HCT116 (cell line): ENCODE measurements around the gene PLAC9. TPM values are rescaled to one million over a fixed set of nuclear protein-coding genes. Genes with fewer than 3 reads are reported as not detected.

Source experiments
- ATAC-seq: fragments of 200-7000 bp; cut with Tn5 transposase; 2 replicates; pipeline ENCODE4 v1.9.1; 2020; ENCODE audit warnings: mild to moderate bottlenecking, moderate library complexity
- BruUV-seq: library from RNA; stranded (reverse); fragments of 400-500 nt; replicated peaks from 2 replicates; lab custom pipeline; 2021; lab: Mats Ljungman, UMichigan
- CTCF ChIA-PET: fragments of 300-600 bp; sonication (Branson Sonifier 250); formaldehyde crosslinking; loops from one replicate; lab custom pipeline; 2021; ENCODE audit warnings: antibody characterized with exemption; lab: Charles Lee
- POLR2A ChIA-PET: fragments of 300-600, 350-600 bp; sonication (Branson Sonifier 250); formaldehyde crosslinking; loops from one replicate; lab custom pipeline; 2021; ENCODE audit warnings: antibody characterized with exemption; lab: Charles Lee
- RAD21 ChIA-PET, 2 experiments: fragments of 300-600 bp; sonication (Branson Sonifier 250); formaldehyde crosslinking; loops; one replicate each; lab custom pipeline; 2023; ENCODE audit warnings: low total read pairs in 2 of 2; ENCODE audit not compliant: uncharacterized antibody in 2 of 2, unreplicated experiment in 2 of 2, low non-redundant PET in 1 of 2; lab: Charles Lee
- DNase-seq: peaks from one replicate; pipeline ENCODE4 v3.0.0-alpha.2; 2010; ENCODE audit warnings: low read depth, low spot score
- H2AFZ ChIP-seq: fragments of 200-600 bp; shearing (Covaris generic), sonication (generic); 2 replicates; pipeline ENCODE4 v1.6.1; 2017; ENCODE audit warnings: low read depth, mixed run types, mixed read lengths, antibody characterized with exemption, low read length; ENCODE audit not compliant: poor library complexity, severe bottlenecking
- H3K27ac ChIP-seq: 2 replicates; pipeline ENCODE4 v1.5.1; 2012; ENCODE audit warnings: low read depth, low read length
- H3K27me3 ChIP-seq: fragments of 200-600 bp; sonication (generic); 2 replicates; pipeline ENCODE4 v1.6.1; 2016; ENCODE audit warnings: mixed run types, low read length, mixed read lengths; ENCODE audit not compliant: insufficient read depth
- H3K36me3 ChIP-seq, 2 experiments: fragments of 200-500 bp in 1 of 2; fragments of 200-600 bp in 1 of 2; sonication (Bioruptor generic) in 1 of 2; sonication (generic) in 1 of 2; 2 replicates each; pipeline versions ENCODE4 v1.5.1 to v1.6.1; 2014 to 2016; ENCODE audit warnings: low read length in 2 of 2, inconsistent platforms in 1 of 2, mixed read lengths in 1 of 2, mixed run types in 1 of 2; ENCODE audit not compliant: insufficient read depth in 2 of 2, control insufficient read depth in 1 of 2
- H3K4me1 ChIP-seq, 2 experiments: fragments of 200-600 bp in 1 of 2; sonication (generic) in 1 of 2; 2 replicates each; pipeline versions ENCODE4 v1.5.1 to v1.6.1; 2012 to 2017; ENCODE audit warnings: low read length in 2 of 2, inconsistent platforms in 1 of 2, mild to moderate bottlenecking in 1 of 2, mixed read lengths in 1 of 2, mixed run types in 1 of 2, moderate library complexity in 1 of 2; ENCODE audit not compliant: insufficient read depth in 2 of 2, control insufficient read depth in 1 of 2
- H3K4me2 ChIP-seq: fragments of 200-600 bp; sonication (generic); 2 replicates; pipeline ENCODE4 v1.6.1; 2017; ENCODE audit warnings: mixed run types, low read length, mixed read lengths
- H3K4me3 ChIP-seq, 2 experiments: fragments of 200-600 bp in 1 of 2; sonication (generic) in 1 of 2; replicated peaks in 1 of 2; 2 replicates each; pipeline ENCODE4 v1.5.1; 2011 to 2016; ENCODE audit warnings: low read length in 2 of 2, control low read depth in 1 of 2, low read depth in 1 of 2, mild to moderate bottlenecking in 1 of 2, mixed read lengths in 1 of 2, mixed run types in 1 of 2
- H3K79me2 ChIP-seq: fragments of 200-600 bp; sonication (generic); 2 replicates; pipeline ENCODE4 v1.6.1; 2017; ENCODE audit warnings: mild to moderate bottlenecking, mixed run types, low read length, moderate library complexity, mixed read lengths; ENCODE audit not compliant: insufficient read depth
- H3K9ac ChIP-seq: fragments of 200-600 bp; sonication (generic); 2 replicates; pipeline ENCODE4 v1.6.1; 2016; ENCODE audit warnings: low read length, mixed read lengths
- H3K9me2 ChIP-seq: fragments of 200-600 bp; sonication (generic), shearing (Covaris generic); 2 replicates; pipeline ENCODE4 v1.6.1; 2017; ENCODE audit warnings: mixed run types, mild to moderate bottlenecking, moderate library complexity; ENCODE audit not compliant: insufficient read depth
- H3K9me3 ChIP-seq, 2 experiments: fragments of 200-500 bp in 1 of 2; fragments of 200-600 bp in 1 of 2; sonication (Bioruptor generic) in 1 of 2; sonication (generic) in 1 of 2; 2 replicates each; pipeline ENCODE4 v1.6.1; 2014 to 2017; ENCODE audit warnings: low read length in 2 of 2, mixed read lengths in 2 of 2, inconsistent platforms in 1 of 2, low read depth in 1 of 2, mild to moderate bottlenecking in 1 of 2, mixed run types in 1 of 2, moderate library complexity in 1 of 2; ENCODE audit not compliant: control insufficient read depth in 1 of 2, insufficient read depth in 1 of 2
- H4K20me1 ChIP-seq: fragments of 200-600 bp; sonication (generic), shearing (Covaris generic); 2 replicates; pipeline ENCODE4 v1.6.1; 2017; ENCODE audit warnings: mixed run types, mild to moderate bottlenecking, moderate library complexity; ENCODE audit not compliant: insufficient read depth
- CBX3 ChIP-seq: IDR thresholded peaks from 2 replicates; pipeline ENCODE4 v1.6.1; 2012; ENCODE audit warnings: low read depth
- EZH2phosphoT487 ChIP-seq: fragments of 200-600 bp; IDR thresholded peaks from 2 replicates; pipeline ENCODE4 v1.6.1; 2018; ENCODE audit warnings: antibody characterized with exemption, borderline replicate concordance
- FOSL1 ChIP-seq: IDR thresholded peaks from 2 replicates; pipeline ENCODE4 v1.6.1; 2012; ENCODE audit warnings: low read depth
- JUND ChIP-seq: IDR thresholded peaks from 2 replicates; pipeline ENCODE4 v1.6.1; 2012
- MAX ChIP-seq: IDR thresholded peaks from 2 replicates; pipeline ENCODE4 v1.6.1; 2012
- RAD21 ChIP-seq: IDR thresholded peaks from 2 replicates; pipeline ENCODE4 v1.6.1; 2012; ENCODE audit warnings: low read depth, mild to moderate bottlenecking
- SP1 ChIP-seq: IDR thresholded peaks from 2 replicates; pipeline ENCODE4 v1.6.1; 2012; ENCODE audit warnings: low read depth
- SRF ChIP-seq: IDR thresholded peaks from 2 replicates; pipeline ENCODE4 v1.6.1; 2012; ENCODE audit warnings: low read depth
- YY1 ChIP-seq: IDR thresholded peaks from 2 replicates; pipeline ENCODE4 v1.6.1; 2011; ENCODE audit warnings: low read length, low read depth, moderate library complexity, mild to moderate bottlenecking; ENCODE audit not compliant: insufficient replicate concordance; ENCODE audit errors: extremely low read depth
- ZFX ChIP-seq: fragments of 450-650 bp; IDR thresholded peaks from 2 replicates; pipeline ENCODE4 v1.6.1; 2017
- ZNF274 ChIP-seq: fragments of 200-500 bp; sonication (Bioruptor generic); IDR thresholded peaks from 2 replicates; pipeline ENCODE4 v1.6.1; 2014; ENCODE audit warnings: mild to moderate bottlenecking, low read depth, low read length, inconsistent platforms
- intact Hi-C: fragments of 100-400 bp; cut with micrococcal nuclease; formaldehyde crosslinking; loops from 2 replicates; pipeline ENCODE4 v1.10.0; 2022
- total RNA-seq: library from RNA; stranded (reverse); gene quantifications from one replicate; pipeline ENCODE4 v1.2.1, GENCODE V29; 2021; ENCODE audit not compliant: unreplicated experiment
- TF ChIP-seq, protein P1 (sequence below): IDR thresholded peaks from 2 replicates; pipeline ENCODE4 v1.6.1; 2012; ENCODE audit warnings: low read depth
- TF ChIP-seq, protein P2 (sequence below): IDR thresholded peaks from 2 replicates; pipeline ENCODE4 v1.6.1; 2012
- TF ChIP-seq, protein P3 (sequence below): IDR thresholded peaks from 2 replicates; pipeline ENCODE4 v1.6.1; 2011; ENCODE audit warnings: mild to moderate bottlenecking, low read length, moderate library complexity; ENCODE audit not compliant: insufficient replicate concordance; ENCODE audit errors: extremely low read depth

The PLAC9 gene
- total RNA-seq, 1 experiment from 2014 or later: not detected

DNA sequence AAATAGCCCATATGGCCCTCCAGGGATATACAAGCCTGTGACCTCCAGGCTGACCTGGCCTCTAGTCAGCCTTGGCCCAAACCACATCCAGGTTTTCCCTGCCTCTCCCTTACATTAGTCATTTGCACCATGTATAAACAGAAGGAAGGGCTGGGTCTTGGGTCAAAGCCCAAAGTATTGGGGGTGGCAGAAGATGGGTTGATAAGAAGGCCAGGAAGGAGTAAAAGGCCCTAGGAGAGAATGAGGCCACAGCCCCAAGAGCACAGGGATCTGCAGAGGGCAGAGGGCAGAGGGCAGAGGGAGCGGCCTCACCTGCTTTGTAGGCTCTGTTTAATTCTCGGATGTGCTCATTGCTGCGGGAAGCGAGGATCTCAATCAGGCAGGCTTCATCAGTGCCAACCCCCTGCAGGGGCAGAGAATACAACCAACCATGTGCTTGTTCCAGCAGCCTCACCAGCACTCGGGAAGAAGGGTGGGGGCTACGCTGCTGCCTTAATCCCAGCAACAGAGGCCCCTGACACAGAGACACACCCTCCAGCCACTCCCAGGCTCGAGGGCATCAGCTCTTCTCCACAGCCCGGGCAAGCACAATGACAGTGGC lies 31.3 kb downstream of the PLAC9 start:
- Histone ChIP-seq H3K4me3 (no peak overlapping the region), H3K79me2 (peaks cover 41% of the 10 kb centered on the region; the same call in 1 of the 2 replicates), H4K20me1 (no peaks in the 10 kb centered on the region), H3K9me2 (no peaks in the 10 kb centered on the region), H3K9ac (no peak overlapping the region), H2AFZ (no peak overlapping the region), H3K27ac (no peak overlapping the region), H3K4me2 (peak overlapping the region; percentile 26), H3K4me1 (peaks cover 29 to 87% of the 10 kb centered on the region in 2 experiments), H3K36me3 (peaks cover 0 to 42% of the 10 kb centered on the region in 2 experiments; a peak in 2 of 4 replicates), H3K27me3 (no peaks in the 10 kb centered on the region)
- ChIA-PET POLR2A (no interaction called here), RAD21 (no interaction called here), CTCF (no interaction called here)
- no peak for DNase-seq
- peak; percentile 45 for ATAC-seq
- no TSS peak for BruUV-seq
- peak; percentile 47 for TF ChIP-seq FOSL1
- peak; percentile 52; the same call in 1 of the 2 replicates for TF ChIP-seq SP1
- no peak for TF ChIP-seq CBX3
- TF ChIP-seq, all 23 proteins: peak for 2
- H3K9me3 ChIP-seq: no peaks in the 10 kb centered on the region
- intact Hi-C loops: no loop called here

GRCh38 chr10:80164596-80164995 lies 32.1 kb downstream of the PLAC9 start:
- no peaks in the 10 kb centered on the region for H3K9me2 ChIP-seq
- H3K4me1 ChIP-seq: peaks cover 21 to 80% of the 10 kb centered on the region in 2 experiments
- ChIA-PET RAD21 (interaction anchor here in 1 of 2 experiments (1.0 kb wide), 1 partner anchor 58 kb away, joined by 3 read pairs; no protein-coding TSS in a partner anchor), POLR2A (no interaction called here), CTCF (interaction anchor here (1.4 kb wide), 1 partner anchor 58 kb away, joined by 5 read pairs; no protein-coding TSS in a partner anchor)
- ATAC-seq (no peak), DNase-seq (no peak)
- H3K27ac ChIP-seq: no peak overlapping the region
- H3K36me3 ChIP-seq: peaks cover 0 to 42% of the 10 kb centered on the region in 2 experiments; a peak in 2 of 4 replicates
- peak overlapping the region; percentile 26 for H3K4me2 ChIP-seq
- BruUV-seq: no TSS peak
- no peaks in the 10 kb centered on the region for H3K9me3 ChIP-seq
- no peak overlapping the region for H3K9ac ChIP-seq
- H2AFZ ChIP-seq: no peak overlapping the region
- no peaks in the 10 kb centered on the region for H3K27me3 ChIP-seq
- no peak overlapping the region for H3K4me3 ChIP-seq
- intact Hi-C loops: no loop called here
- no peaks in the 10 kb centered on the region; the same call in 1 of the 2 replicates for H4K20me1 ChIP-seq
- H3K79me2 ChIP-seq: peaks cover 49% of the 10 kb centered on the region
- TF ChIP-seq SRF (no peak), JUND (no peak), FOSL1 (no peak), ZFX (no peak), SP1 (no peak), ZNF274 (no peak), RAD21 (no peak), YY1 (no peak), MAX (no peak), EZH2phosphoT487 (no peak)
- TF ChIP-seq, protein P1, sequence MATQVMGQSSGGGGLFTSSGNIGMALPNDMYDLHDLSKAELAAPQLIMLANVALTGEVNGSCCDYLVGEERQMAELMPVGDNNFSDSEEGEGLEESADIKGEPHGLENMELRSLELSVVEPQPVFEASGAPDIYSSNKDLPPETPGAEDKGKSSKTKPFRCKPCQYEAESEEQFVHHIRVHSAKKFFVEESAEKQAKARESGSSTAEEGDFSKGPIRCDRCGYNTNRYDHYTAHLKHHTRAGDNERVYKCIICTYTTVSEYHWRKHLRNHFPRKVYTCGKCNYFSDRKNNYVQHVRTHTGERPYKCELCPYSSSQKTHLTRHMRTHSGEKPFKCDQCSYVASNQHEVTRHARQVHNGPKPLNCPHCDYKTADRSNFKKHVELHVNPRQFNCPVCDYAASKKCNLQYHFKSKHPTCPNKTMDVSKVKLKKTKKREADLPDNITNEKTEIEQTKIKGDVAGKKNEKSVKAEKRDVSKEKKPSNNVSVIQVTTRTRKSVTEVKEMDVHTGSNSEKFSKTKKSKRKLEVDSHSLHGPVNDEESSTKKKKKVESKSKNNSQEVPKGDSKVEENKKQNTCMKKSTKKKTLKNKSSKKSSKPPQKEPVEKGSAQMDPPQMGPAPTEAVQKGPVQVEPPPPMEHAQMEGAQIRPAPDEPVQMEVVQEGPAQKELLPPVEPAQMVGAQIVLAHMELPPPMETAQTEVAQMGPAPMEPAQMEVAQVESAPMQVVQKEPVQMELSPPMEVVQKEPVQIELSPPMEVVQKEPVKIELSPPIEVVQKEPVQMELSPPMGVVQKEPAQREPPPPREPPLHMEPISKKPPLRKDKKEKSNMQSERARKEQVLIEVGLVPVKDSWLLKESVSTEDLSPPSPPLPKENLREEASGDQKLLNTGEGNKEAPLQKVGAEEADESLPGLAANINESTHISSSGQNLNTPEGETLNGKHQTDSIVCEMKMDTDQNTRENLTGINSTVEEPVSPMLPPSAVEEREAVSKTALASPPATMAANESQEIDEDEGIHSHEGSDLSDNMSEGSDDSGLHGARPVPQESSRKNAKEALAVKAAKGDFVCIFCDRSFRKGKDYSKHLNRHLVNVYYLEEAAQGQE: no peak
- TF ChIP-seq, protein P2, sequence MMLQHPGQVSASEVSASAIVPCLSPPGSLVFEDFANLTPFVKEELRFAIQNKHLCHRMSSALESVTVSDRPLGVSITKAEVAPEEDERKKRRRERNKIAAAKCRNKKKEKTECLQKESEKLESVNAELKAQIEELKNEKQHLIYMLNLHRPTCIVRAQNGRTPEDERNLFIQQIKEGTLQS: no peak
- TF ChIP-seq, protein P3, sequence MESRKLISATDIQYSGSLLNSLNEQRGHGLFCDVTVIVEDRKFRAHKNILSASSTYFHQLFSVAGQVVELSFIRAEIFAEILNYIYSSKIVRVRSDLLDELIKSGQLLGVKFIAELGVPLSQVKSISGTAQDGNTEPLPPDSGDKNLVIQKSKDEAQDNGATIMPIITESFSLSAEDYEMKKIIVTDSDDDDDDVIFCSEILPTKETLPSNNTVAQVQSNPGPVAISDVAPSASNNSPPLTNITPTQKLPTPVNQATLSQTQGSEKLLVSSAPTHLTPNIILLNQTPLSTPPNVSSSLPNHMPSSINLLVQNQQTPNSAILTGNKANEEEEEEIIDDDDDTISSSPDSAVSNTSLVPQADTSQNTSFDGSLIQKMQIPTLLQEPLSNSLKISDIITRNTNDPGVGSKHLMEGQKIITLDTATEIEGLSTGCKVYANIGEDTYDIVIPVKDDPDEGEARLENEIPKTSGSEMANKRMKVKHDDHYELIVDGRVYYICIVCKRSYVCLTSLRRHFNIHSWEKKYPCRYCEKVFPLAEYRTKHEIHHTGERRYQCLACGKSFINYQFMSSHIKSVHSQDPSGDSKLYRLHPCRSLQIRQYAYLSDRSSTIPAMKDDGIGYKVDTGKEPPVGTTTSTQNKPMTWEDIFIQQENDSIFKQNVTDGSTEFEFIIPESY: no peak
